CD14-positive monocyte (primary cell): ENCODE results near the gene SORD. TPM values are rescaled to one million over a fixed set of nuclear protein-coding genes. Genes with fewer than 3 reads are reported as not detected.

Experiments used
- DNase-seq, 3 donors: peaks; one replicate each; pipeline ENCODE4 v3.0.0-alpha.2; 2011 to 2022
- H2AFZ ChIP-seq: 2 replicates; pipeline ENCODE4 v1.6.0; 2012; ENCODE audit warnings: mild to moderate bottlenecking, low read depth, low read length, inconsistent platforms; ENCODE audit not compliant: insufficient read depth, poor library complexity, severe bottlenecking
- H3K27ac ChIP-seq, 2 donors: 1 replicate in 1 of 2; 2 replicates in 1 of 2; pipeline ENCODE4 v1.5.1; 2012 to 2013; ENCODE audit warnings: low read length in 2 of 2, control low read depth in 1 of 2, inconsistent platforms in 1 of 2, low read depth in 1 of 2, mild to moderate bottlenecking in 1 of 2
- H3K27me3 ChIP-seq, 2 donors: one replicate each; pipeline versions ENCODE4 v1.6.0 to v1.6.1; 2011 to 2013; ENCODE audit warnings: low read length in 2 of 2; ENCODE audit not compliant: control insufficient read depth in 2 of 2, insufficient read depth in 2 of 2
- H3K36me3 ChIP-seq, 2 donors: replicated peaks in 1 of 2; 1 replicate in 1 of 2; 2 replicates in 1 of 2; pipeline versions ENCODE4 v1.5.1 to v1.6.1; 2012 to 2013; ENCODE audit warnings: low read length in 2 of 2, control low read depth in 1 of 2, inconsistent platforms in 1 of 2, mild to moderate bottlenecking in 1 of 2; ENCODE audit not compliant: insufficient read depth in 2 of 2, control insufficient read depth in 1 of 2
- H3K4me1 ChIP-seq, 2 donors: 1 replicate in 1 of 2; 2 replicates in 1 of 2; pipeline versions ENCODE4 v1.5.1 to v1.6.1; 2012 to 2013; ENCODE audit warnings: low read length in 2 of 2, control low read depth in 1 of 2, inconsistent platforms in 1 of 2, mild to moderate bottlenecking in 1 of 2, moderate library complexity in 1 of 2; ENCODE audit not compliant: insufficient read depth in 2 of 2, control insufficient read depth in 1 of 2
- H3K4me2 ChIP-seq: replicated peaks from 2 replicates; pipeline ENCODE3; 2012; ENCODE audit warnings: low read length, moderate library complexity, mild to moderate bottlenecking; ENCODE audit not compliant: poor library complexity, severe bottlenecking; ENCODE audit errors: extremely low read depth
- H3K4me3 ChIP-seq, 3 experiments: fragments of 200-600 bp in 1 of 3; sonication (generic) in 1 of 3; replicated peaks in 1 of 3; 1 replicate in 2 of 3; 2 replicates in 1 of 3; pipeline ENCODE4 v1.5.1; 2011 to 2013; ENCODE audit warnings: low read length in 3 of 3, mild to moderate bottlenecking in 3 of 3, control low read depth in 2 of 3, low read depth in 2 of 3, inconsistent platforms in 1 of 3, moderate library complexity in 1 of 3
- H3K79me2 ChIP-seq: 2 replicates; pipeline ENCODE4 v1.6.0; 2012; ENCODE audit warnings: mild to moderate bottlenecking, control low read depth, inconsistent platforms, low read length, moderate library complexity; ENCODE audit not compliant: insufficient read depth
- H3K9ac ChIP-seq: 2 replicates; pipeline ENCODE4 v1.6.0; 2017; ENCODE audit warnings: low read length, mild to moderate bottlenecking; ENCODE audit not compliant: insufficient read depth, poor library complexity, severe bottlenecking
- H3K9me3 ChIP-seq, 2 donors: replicated peaks in 1 of 2; 1 replicate in 1 of 2; 2 replicates in 1 of 2; pipeline versions ENCODE4 v1.5.1 to v1.6.1; 2012 to 2013; ENCODE audit warnings: low read length in 2 of 2, control low read depth in 1 of 2; ENCODE audit not compliant: control insufficient read depth in 1 of 2, insufficient read depth in 1 of 2
- H4K20me1 ChIP-seq: 2 replicates; pipeline ENCODE4 v1.6.0; 2012; ENCODE audit warnings: mild to moderate bottlenecking, low read length, control low read depth, moderate library complexity; ENCODE audit not compliant: insufficient read depth
- H3K27ac Mint-ChIP-seq, 7 donors: one replicate each; pipeline ENCODE4 v1.8.0; 2020; ENCODE audit warnings: mild to moderate bottlenecking in 7 of 7, mixed read lengths in 7 of 7, moderate library complexity in 6 of 7, inconsistent platforms in 2 of 7
- H3K27me3 Mint-ChIP-seq, 3 donors: one replicate each; pipeline ENCODE4 v1.8.0; 2021 to 2022; ENCODE audit warnings: low read depth in 3 of 3, mild to moderate bottlenecking in 3 of 3, mixed read lengths in 3 of 3, moderate library complexity in 3 of 3, inconsistent platforms in 1 of 3
- H3K36me3 Mint-ChIP-seq, 2 donors: one replicate each; pipeline ENCODE4 v1.8.0; 2020; ENCODE audit warnings: mixed read lengths in 2 of 2, inconsistent platforms in 1 of 2, mild to moderate bottlenecking in 1 of 2
- H3K4me1 Mint-ChIP-seq: one replicate; pipeline ENCODE4 v1.8.0; 2020; ENCODE audit warnings: mild to moderate bottlenecking, mixed read lengths
- H3K4me3 Mint-ChIP-seq, 2 donors: one replicate each; pipeline ENCODE4 v1.8.0; 2020; ENCODE audit warnings: mild to moderate bottlenecking in 2 of 2, mixed read lengths in 2 of 2, moderate library complexity in 1 of 2
- H3K9me3 Mint-ChIP-seq, 7 donors: one replicate each; pipeline ENCODE4 v1.8.0; 2020 to 2022; ENCODE audit warnings: mixed read lengths in 7 of 7, mild to moderate bottlenecking in 6 of 7, moderate library complexity in 6 of 7, inconsistent platforms in 2 of 7
- WGBS: methylation state at CpG from one replicate; pipeline ENCODE4 v1.1.5; 2013; ENCODE audit warnings: missing lambda C conversion rate; ENCODE audit not compliant: insufficient coverage; 5-methylcytosine and 5-hydroxymethylcytosine counted together
- intact Hi-C, 2 donors: fragments of 100-400 bp; cut with micrococcal nuclease; formaldehyde crosslinking; loops; one replicate each; pipeline versions ENCODE4 v1.15.0 to v1.15.1; 2023
- polyA plus RNA-seq, 3 donors: library from polyadenylated mRNA; depleted of rRNA in 1 of 3; unstranded in 2 of 3; stranded (reverse) in 1 of 3; fragments of 300-500 nt in 2 of 3; fragments of >200 nt in 1 of 3; fragmentation: Illumina TruSeq in 2 of 3; gene quantifications; 1 replicate in 2 of 3; 2 replicates in 1 of 3; pipeline ENCODE4 v1.2.3, GENCODE V29; 2012 to 2021
- TF ChIP-seq, protein P1 (sequence below): fragments of 200-600 bp; IDR thresholded peaks from one replicate; pipeline ENCODE4 v1.8.0; 2022; ENCODE audit warnings: antibody characterized with exemption, mild to moderate bottlenecking

The SORD gene
- polyA plus RNA-seq, 3 donors: 17.9 to 22.6 (median 21.7) TPM

DNA sequence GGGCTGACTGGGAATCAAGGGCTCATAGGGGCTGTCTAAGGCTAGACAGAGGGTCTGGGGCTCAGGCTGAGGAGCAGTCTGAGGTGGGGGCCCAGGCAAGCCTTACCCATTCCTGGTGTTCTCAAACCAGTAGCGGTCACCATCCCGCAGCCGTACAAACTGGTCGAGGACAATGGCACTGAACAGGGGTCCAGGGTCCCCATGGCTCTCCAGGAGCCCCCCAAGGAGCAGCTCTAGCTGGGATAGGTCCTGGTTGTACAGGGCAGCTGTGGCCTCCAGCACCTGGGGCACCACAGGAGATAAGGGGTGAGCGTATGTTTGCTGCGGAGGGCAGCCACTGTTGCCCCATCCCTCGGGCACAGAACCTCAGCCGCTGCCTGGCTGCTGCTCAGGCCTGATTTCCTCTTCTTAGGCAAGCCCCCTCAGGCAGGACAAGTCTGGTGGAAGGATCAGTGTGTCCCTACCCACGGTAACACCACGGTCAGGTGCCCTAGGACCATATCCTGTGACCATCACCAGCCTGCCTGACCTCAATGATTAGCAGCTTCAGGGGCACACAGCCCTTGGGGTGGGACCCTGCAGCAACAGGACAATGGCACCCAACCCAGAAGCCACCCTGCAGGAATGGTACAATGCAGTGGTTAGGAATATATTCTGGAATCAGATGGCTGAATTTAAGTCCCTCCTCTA, 85.1 kb downstream of the SORD start:
- Mint-ChIP-seq H3K4me3 (no peak overlapping the region), H3K27me3 (peaks cover 43 to 47% (median 47%) of the 10 kb centered on the region in 3 donors), H3K9me3 (peaks cover 0 to 11% (median 8%) of the 10 kb centered on the region in 7 donors), H3K36me3 (peaks cover 0 to 2% of the 10 kb centered on the region in 2 donors), H3K27ac (no peak overlapping the region), H3K4me1 (peaks cover 14% of the 10 kb centered on the region)
- no peaks in the 10 kb centered on the region for H3K36me3 ChIP-seq
- H3K27ac ChIP-seq: no peak overlapping the region
- H2AFZ ChIP-seq: no peak overlapping the region
- 88% methylated on average over 10 of the region's 10 CpGs for WGBS
- H3K27me3 ChIP-seq: peaks cover 26 to 34% of the 10 kb centered on the region in 2 donors
- no peaks in the 10 kb centered on the region for H4K20me1 ChIP-seq
- no peak overlapping the region for H3K9ac ChIP-seq
- no peak overlapping the region for H3K4me3 ChIP-seq
- H3K9me3 ChIP-seq: peaks cover 0 to 16% of the 10 kb centered on the region in 2 donors
- H3K4me2 ChIP-seq: no peak overlapping the region
- peaks cover 11 to 12% of the 10 kb centered on the region in 2 donors for H3K4me1 ChIP-seq
- intact Hi-C loops: no loop called here
- TF ChIP-seq, protein P1, sequence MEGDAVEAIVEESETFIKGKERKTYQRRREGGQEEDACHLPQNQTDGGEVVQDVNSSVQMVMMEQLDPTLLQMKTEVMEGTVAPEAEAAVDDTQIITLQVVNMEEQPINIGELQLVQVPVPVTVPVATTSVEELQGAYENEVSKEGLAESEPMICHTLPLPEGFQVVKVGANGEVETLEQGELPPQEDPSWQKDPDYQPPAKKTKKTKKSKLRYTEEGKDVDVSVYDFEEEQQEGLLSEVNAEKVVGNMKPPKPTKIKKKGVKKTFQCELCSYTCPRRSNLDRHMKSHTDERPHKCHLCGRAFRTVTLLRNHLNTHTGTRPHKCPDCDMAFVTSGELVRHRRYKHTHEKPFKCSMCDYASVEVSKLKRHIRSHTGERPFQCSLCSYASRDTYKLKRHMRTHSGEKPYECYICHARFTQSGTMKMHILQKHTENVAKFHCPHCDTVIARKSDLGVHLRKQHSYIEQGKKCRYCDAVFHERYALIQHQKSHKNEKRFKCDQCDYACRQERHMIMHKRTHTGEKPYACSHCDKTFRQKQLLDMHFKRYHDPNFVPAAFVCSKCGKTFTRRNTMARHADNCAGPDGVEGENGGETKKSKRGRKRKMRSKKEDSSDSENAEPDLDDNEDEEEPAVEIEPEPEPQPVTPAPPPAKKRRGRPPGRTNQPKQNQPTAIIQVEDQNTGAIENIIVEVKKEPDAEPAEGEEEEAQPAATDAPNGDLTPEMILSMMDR: no peak
- H3K79me2 ChIP-seq: no peaks in the 10 kb centered on the region
- no peak for DNase-seq

DNA sequence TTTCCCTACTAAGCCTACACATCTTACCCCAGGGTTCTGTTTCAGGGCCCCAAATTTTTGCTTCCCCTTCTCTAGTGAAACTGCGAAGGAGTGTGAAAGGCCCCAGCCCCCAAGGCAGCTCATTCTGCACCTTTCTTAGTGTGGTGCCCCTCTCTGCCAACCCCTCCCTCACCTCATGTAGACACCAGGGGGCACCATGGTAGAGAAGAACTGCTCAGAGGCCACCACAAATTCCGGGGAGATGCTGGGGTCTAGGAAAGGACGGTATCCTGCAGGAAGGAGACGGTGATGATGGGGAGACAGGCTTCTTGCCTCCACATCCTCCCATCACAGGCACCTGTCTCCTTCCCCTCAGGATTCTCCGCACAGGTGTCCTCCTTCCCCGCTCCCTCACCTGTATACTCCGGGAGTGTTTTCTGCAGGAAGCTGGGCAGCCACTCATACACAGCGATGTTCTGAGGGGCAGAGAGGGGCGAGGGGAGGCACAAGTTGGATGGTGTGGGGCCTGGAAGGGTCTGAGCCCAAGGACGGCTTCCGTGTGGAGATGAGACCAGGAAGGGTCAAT, 87.3 kb downstream of the SORD start:
- no peak for DNase-seq
- H3K4me1 Mint-ChIP-seq: peaks cover 27% of the 10 kb centered on the region
- H3K4me2 ChIP-seq: no peak overlapping the region
- H4K20me1 ChIP-seq: no peaks in the 10 kb centered on the region
- no peak overlapping the region for H3K27ac ChIP-seq
- whole genome bisulfite sequencing: 23% methylated on average over 4 of the region's 11 CpGs
- TF ChIP-seq, protein P1: no peak
- no peaks in the 10 kb centered on the region for H3K79me2 ChIP-seq
- peaks cover 5 to 38% of the 10 kb centered on the region in 2 donors for H3K9me3 ChIP-seq
- intact Hi-C loops: no loop called here
- H3K4me3 Mint-ChIP-seq: peak overlapping the region in 1 of 2 donors; percentile 66
- no peak overlapping the region for H3K4me3 ChIP-seq
- peaks cover 0 to 5% of the 10 kb centered on the region in 2 donors for H3K36me3 Mint-ChIP-seq
- H3K27ac Mint-ChIP-seq: no peak overlapping the region
- no peaks in the 10 kb centered on the region for H3K36me3 ChIP-seq
- H2AFZ ChIP-seq: no peak overlapping the region
- peaks cover 62 to 70% (median 67%) of the 10 kb centered on the region in 3 donors for H3K27me3 Mint-ChIP-seq
- H3K9me3 Mint-ChIP-seq: peaks cover 0 to 14% (median 8%) of the 10 kb centered on the region in 7 donors
- peaks cover 14 to 20% of the 10 kb centered on the region in 2 donors for H3K4me1 ChIP-seq
- peaks cover 49 to 57% of the 10 kb centered on the region in 2 donors for H3K27me3 ChIP-seq
- no peak overlapping the region for H3K9ac ChIP-seq
